Measurements from ENCODE around the gene LSM3. TPM values are rescaled to one million over a fixed set of nuclear protein-coding genes. Genes with fewer than 3 reads are reported as not detected.

Gene LSM3
- total and polyA plus RNA-seq, 9 of the 15 experiments (the other 6 are each of a cell fraction or from before 2014, with no cell fraction given) = 33.8 to 203 (median 61.2) TPM

DNA sequence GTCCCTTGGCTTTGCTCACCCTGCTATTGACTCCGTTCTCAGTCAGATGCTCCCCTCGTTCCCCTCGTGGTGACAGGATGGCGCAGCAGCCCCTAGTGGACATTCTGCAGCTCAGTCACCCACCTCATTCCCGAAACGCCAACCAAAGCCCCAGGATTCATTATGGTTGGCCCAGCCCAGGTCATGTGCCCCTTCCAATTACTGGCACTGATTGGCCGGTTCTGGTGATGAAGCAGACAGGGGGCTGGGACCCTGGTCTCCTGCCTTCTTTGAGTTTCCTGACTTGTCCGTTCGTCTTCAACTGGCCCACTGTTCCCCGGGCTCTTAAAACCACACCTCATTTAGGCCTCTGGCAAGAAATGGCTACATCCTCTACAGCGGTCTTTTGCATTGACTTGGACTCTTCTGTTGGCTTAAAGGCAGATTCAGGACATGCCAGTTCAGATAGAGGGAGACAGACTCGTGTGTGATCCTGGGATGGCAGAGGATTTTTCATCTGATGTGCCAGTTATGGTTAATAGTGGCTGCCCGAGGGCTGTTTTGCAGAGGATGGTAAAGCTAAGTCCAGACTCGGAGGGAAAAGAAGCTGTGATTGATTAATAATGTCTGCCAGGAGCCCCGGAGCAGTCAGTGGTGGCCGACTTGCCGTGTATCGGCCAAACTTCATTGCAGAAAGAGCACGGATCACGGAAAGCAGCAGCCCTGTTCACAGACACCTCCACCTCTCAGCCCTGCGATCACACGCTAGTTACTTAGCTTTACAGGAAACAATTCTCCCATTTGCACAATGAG, 37.8 kb downstream of the LSM3 start (continued):
- TF ChIP-seq, protein P1, sequence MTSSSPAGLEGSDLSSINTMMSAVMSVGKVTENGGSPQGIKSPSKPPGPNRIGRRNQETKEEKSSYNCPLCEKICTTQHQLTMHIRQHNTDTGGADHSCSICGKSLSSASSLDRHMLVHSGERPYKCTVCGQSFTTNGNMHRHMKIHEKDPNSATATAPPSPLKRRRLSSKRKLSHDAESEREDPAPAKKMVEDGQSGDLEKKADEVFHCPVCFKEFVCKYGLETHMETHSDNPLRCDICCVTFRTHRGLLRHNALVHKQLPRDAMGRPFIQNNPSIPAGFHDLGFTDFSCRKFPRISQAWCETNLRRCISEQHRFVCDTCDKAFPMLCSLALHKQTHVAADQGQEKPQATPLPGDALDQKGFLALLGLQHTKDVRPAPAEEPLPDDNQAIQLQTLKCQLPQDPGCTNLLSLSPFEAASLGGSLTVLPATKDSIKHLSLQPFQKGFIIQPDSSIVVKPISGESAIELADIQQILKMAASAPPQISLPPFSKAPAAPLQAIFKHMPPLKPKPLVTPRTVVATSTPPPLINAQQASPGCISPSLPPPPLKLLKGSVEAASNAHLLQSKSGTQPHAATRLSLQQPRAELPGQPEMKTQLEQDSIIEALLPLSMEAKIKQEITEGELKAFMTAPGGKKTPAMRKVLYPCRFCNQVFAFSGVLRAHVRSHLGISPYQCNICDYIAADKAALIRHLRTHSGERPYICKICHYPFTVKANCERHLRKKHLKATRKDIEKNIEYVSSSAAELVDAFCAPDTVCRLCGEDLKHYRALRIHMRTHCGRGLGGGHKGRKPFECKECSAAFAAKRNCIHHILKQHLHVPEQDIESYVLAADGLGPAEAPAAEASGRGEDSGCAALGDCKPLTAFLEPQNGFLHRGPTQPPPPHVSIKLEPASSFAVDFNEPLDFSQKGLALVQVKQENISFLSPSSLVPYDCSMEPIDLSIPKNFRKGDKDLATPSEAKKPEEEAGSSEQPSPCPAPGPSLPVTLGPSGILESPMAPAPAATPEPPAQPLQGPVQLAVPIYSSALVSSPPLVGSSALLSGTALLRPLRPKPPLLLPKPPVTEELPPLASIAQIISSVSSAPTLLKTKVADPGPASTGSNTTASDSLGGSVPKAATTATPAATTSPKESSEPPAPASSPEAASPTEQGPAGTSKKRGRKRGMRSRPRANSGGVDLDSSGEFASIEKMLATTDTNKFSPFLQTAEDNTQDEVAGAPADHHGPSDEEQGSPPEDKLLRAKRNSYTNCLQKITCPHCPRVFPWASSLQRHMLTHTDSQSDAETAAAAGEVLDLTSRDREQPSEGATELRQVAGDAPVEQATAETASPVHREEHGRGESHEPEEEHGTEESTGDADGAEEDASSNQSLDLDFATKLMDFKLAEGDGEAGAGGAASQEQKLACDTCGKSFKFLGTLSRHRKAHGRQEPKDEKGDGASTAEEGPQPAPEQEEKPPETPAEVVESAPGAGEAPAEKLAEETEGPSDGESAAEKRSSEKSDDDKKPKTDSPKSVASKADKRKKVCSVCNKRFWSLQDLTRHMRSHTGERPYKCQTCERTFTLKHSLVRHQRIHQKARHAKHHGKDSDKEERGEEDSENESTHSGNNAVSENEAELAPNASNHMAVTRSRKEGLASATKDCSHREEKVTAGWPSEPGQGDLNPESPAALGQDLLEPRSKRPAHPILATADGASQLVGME (CRISPR knock-in tag; IDR thresholded peaks at IDR 0.05) = no peak
- no peak for TF ChIP-seq ZNF282 (CRISPR knock-in tag; IDR thresholded peaks at IDR 0.05)
- no peak for TF ChIP-seq ASH1L (IDR thresholded peaks at IDR 0.05; ENCODE audit: borderline replicate concordance, low read depth, partially characterized antibody)
- TF ChIP-seq BRF1 (IDR thresholded peaks at IDR 0.05; ENCODE audit: borderline replicate concordance, extremely low read depth, insufficient read length) = no peak
- no peak for TF ChIP-seq OTX1 (CRISPR knock-in tag; IDR thresholded peaks at IDR 0.05)
- TF ChIP-seq, protein P2, sequence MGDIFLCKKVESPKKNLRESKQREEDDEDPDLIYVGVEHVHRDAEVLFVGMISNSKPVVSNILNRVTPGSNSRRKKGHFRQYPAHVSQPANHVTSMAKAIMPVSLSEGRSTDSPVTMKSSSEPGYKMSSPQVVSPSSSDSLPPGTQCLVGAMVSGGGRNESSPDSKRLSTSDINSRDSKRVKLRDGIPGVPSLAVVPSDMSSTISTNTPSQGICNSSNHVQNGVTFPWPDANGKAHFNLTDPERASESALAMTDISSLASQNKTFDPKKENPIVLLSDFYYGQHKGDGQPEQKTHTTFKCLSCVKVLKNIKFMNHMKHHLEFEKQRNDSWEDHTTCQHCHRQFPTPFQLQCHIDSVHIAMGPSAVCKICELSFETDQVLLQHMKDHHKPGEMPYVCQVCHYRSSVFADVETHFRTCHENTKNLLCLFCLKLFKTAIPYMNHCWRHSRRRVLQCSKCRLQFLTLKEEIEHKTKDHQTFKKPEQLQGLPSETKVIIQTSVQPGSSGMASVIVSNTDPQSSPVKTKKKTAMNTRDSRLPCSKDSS (IDR thresholded peaks at IDR 0.05; ENCODE audit: low read depth, partially characterized antibody) = no peak
- TF ChIP-seq, protein P3, sequence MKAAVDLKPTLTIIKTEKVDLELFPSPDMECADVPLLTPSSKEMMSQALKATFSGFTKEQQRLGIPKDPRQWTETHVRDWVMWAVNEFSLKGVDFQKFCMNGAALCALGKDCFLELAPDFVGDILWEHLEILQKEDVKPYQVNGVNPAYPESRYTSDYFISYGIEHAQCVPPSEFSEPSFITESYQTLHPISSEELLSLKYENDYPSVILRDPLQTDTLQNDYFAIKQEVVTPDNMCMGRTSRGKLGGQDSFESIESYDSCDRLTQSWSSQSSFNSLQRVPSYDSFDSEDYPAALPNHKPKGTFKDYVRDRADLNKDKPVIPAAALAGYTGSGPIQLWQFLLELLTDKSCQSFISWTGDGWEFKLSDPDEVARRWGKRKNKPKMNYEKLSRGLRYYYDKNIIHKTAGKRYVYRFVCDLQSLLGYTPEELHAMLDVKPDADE (conservative IDR thresholded peaks at IDR 0.05; ENCODE audit: control insufficient read depth, low read depth, low read length) = no peak
- TF ChIP-seq NFE2L1 (tag; IDR thresholded peaks at IDR 0.05; ENCODE audit: borderline replicate concordance, low read depth) = no peak
- TF ChIP-seq, protein P4, sequence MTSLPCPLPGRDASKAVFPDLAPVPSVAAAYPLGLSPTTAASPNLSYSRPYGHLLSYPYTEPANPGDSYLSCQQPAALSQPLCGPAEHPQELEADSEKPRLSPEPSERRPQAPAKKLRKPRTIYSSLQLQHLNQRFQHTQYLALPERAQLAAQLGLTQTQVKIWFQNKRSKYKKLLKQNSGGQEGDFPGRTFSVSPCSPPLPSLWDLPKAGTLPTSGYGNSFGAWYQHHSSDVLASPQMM (CRISPR knock-in tag; IDR thresholded peaks at IDR 0.05) = no peak
- no peak for TF ChIP-seq ZBTB1 (CRISPR knock-in tag; IDR thresholded peaks at IDR 0.05; ENCODE audit: borderline replicate concordance, low read depth)
- TF ChIP-seq, protein P5, sequence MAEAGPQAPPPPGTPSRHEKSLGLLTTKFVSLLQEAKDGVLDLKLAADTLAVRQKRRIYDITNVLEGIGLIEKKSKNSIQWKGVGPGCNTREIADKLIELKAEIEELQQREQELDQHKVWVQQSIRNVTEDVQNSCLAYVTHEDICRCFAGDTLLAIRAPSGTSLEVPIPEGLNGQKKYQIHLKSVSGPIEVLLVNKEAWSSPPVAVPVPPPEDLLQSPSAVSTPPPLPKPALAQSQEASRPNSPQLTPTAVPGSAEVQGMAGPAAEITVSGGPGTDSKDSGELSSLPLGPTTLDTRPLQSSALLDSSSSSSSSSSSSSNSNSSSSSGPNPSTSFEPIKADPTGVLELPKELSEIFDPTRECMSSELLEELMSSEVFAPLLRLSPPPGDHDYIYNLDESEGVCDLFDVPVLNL (CRISPR knock-in tag; IDR thresholded peaks at IDR 0.05; ENCODE audit: low read depth) = no peak
- TF ChIP-seq, protein P6, sequence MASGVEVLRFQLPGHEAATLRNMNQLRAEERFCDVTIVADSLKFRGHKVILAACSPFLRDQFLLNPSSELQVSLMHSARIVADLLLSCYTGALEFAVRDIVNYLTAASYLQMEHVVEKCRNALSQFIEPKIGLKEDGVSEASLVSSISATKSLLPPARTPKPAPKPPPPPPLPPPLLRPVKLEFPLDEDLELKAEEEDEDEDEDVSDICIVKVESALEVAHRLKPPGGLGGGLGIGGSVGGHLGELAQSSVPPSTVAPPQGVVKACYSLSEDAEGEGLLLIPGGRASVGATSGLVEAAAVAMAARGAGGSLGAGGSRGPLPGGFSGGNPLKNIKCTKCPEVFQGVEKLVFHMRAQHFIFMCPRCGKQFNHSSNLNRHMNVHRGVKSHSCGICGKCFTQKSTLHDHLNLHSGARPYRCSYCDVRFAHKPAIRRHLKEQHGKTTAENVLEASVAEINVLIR (CRISPR knock-in tag; IDR thresholded peaks at IDR 0.05) = no peak
- no peak for TF ChIP-seq ZNF121 (CRISPR knock-in tag; conservative IDR thresholded peaks at IDR 0.05)

Data from K562 (cell line).